Stomach (tissue), 9 donors: Measurements from ENCODE around the gene NUDT1. TPM values are rescaled to one million over a fixed set of nuclear protein-coding genes. Genes with fewer than 3 reads are reported as not detected.

ENCODE experiments used
- DNase-seq, 2 donors: peaks; one replicate each; pipeline versions ENCODE4 v3.0.0 to v3.0.0-alpha.2; 2013 to 2019
- H3K27ac ChIP-seq, 5 donors: fragments of 200-600 bp in 4 of 5; sonication (generic) in 4 of 5; one replicate each; pipeline ENCODE4 v1.5.1; 2013 to 2019; ENCODE audit warnings: mild to moderate bottlenecking in 1 of 5, moderate library complexity in 1 of 5
- H3K27me3 ChIP-seq, 3 donors: fragments of 200-600 bp; sonication (generic); one replicate each; pipeline ENCODE4 v1.5.1; 2017 to 2019; ENCODE audit warnings: mixed run types in 1 of 3
- H3K36me3 ChIP-seq, 4 donors: fragments of 200-600 bp; sonication (generic); 1 replicate in 3 of 4; 2 replicates in 1 of 4; pipeline ENCODE4 v1.5.1; 2016 to 2019
- H3K4me1 ChIP-seq, 4 donors: fragments of 200-600 bp; sonication (generic); one replicate each; pipeline ENCODE4 v1.5.1; 2016 to 2019
- H3K4me3 ChIP-seq, 4 donors: fragments of 200-600 bp; sonication (generic) in 3 of 4; one replicate each; pipeline ENCODE4 v1.5.1; 2016 to 2019; ENCODE audit warnings: mild to moderate bottlenecking in 1 of 4
- H3K9me3 ChIP-seq, 4 donors: fragments of 200-600 bp; sonication (generic); one replicate each; pipeline ENCODE4 v1.5.1; 2016 to 2019
- EP300 ChIP-seq: sonication (generic); formaldehyde crosslinking; IDR thresholded peaks from one replicate; pipeline ENCODE4 v1.6.1; 2017; ENCODE audit warnings: antibody characterized with exemption
- POLR2A ChIP-seq, 4 donors: fragments of 450-650 bp; IDR thresholded peaks; one replicate each; pipeline ENCODE4 v1.6.1; 2016; ENCODE audit warnings: antibody characterized with exemption in 4 of 4, control low read depth in 2 of 4, mild to moderate bottlenecking in 1 of 4, moderate library complexity in 1 of 4
- POLR2AphosphoS5 ChIP-seq, 3 donors: sonication (generic); formaldehyde crosslinking; IDR thresholded peaks; one replicate each; pipeline ENCODE4 v1.6.1; 2016; ENCODE audit warnings: antibody characterized with exemption in 3 of 3
- WGBS, 5 donors: extraction: QIAGEN DNeasy Blood & Tissue Kit in 3 of 5; methylation state at CpG; one replicate each; pipeline versions ENCODE4 v1.1.5 to v1.1.7; 2013 to 2018; 5-methylcytosine and 5-hydroxymethylcytosine counted together
- intact Hi-C: fragments of 100-400 bp; cut with DNase I; formaldehyde crosslinking; loops from one replicate; pipeline ENCODE4 v1.15.1; 2023; ENCODE audit warnings: low total_unique reads
- polyA plus RNA-seq, 3 donors: library from polyadenylated mRNA; stranded (reverse); fragments of 200-250 nt; gene quantifications; one replicate each; pipeline ENCODE4 v1.2.3, GENCODE V29; 2013
- total RNA-seq, 5 donors: library from RNA; depleted of rRNA; stranded (reverse); fragments of >200 nt; gene quantifications; one replicate each; pipeline versions ENCODE4 v1.1.0 to v1.2.3, GENCODE V29; 2014 to 2016
- TF ChIP-seq, protein P1 (sequence below), 7 experiments: fragments of 450-650 bp in 4 of 7; fragments of 200-600 bp in 3 of 7; sonication (generic) in 3 of 7; IDR thresholded peaks; one replicate each; pipeline ENCODE4 v1.5.1; 2016 to 2019; ENCODE audit warnings: antibody characterized with exemption in 7 of 7, control low read depth in 2 of 7, mild to moderate bottlenecking in 1 of 7
- donor health status: healthy with polysubstance abuse.
- donor health status: Bipolar disorder and iron deficiency.
- donor health status: healthy.

Gene NUDT1
- total and polyA plus RNA-seq, 8 donors: 4.6 to 37.1 (median 12.0) TPM; not detected in 2

DNA sequence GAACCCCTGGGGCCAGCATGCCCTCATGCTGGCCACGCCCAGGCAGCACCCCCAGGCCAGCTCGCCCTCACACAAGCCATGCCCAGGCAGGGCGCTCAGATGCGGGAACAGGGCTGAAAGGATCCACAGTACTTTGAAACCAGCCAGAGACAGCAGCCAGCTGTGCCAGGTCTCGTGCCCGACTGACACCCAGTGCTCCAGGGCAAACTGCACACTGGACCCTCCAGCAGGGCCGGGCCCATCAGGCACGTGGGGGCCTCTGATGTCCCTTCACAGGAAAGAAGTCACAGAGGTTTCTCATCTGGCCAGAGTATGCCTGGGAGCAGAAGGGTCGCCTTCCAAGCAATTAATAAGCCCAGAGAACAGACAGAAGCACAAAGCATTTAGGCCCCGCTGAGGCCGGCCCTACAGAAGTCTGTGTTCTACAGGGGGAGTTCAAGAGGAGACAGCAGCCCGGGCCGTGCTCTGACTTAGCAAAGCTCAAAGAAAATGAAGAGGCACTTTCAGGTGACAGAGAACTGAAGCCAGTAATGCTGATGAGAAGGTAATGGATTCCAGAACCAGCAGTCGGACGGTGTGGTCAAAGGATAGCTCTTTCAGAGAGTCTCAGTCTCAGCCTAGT lies 30.7 kb upstream of the NUDT1 start:
- Histone ChIP-seq H3K27me3 (no peaks in the 10 kb centered on the region), H3K36me3 (peaks cover 30 to 87% (median 86%) of the 10 kb centered on the region in 4 donors)
- DNase-seq: no peak

DNA sequence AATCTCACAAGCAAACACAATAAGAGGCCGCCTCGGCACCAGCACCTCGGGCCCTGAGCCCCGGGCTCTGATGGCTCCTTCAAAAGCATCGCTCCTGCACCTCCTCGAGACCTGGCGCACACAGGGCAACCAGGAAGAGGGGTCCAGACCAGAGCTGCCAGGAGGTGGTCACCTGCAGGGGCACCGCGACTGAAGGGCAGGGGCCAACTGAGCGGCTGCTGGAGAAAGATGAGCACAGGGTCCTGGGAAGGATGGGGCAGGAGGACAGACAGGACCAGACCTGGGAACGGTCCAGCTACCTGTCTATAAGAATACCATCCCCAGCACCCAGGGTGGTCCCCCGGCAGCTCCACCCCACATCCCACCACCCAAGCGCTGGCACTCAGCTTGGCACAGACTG lies 30.1 kb upstream of the NUDT1 start:
- DNase-seq: no peak
- Histone ChIP-seq H3K9me3 (no peaks in the 10 kb centered on the region), H3K4me1 (peaks cover 0 to 8% (median 3%) of the 10 kb centered on the region in 4 donors), H3K27ac (no peak overlapping the region), H3K36me3 (peaks cover 30 to 93% (median 90%) of the 10 kb centered on the region in 4 donors), H3K4me3 (no peak overlapping the region), H3K27me3 (no peaks in the 10 kb centered on the region)
- 93 to 99% (median 95%) methylated on average over 6 to 13 of the region's 13 CpGs for WGBS, 5 donors
- intact Hi-C loops: loop anchor here (10.0 kb wide), 1 partner anchor 627 kb away; no protein-coding TSS in a partner anchor
- TF ChIP-seq, protein P1, sequence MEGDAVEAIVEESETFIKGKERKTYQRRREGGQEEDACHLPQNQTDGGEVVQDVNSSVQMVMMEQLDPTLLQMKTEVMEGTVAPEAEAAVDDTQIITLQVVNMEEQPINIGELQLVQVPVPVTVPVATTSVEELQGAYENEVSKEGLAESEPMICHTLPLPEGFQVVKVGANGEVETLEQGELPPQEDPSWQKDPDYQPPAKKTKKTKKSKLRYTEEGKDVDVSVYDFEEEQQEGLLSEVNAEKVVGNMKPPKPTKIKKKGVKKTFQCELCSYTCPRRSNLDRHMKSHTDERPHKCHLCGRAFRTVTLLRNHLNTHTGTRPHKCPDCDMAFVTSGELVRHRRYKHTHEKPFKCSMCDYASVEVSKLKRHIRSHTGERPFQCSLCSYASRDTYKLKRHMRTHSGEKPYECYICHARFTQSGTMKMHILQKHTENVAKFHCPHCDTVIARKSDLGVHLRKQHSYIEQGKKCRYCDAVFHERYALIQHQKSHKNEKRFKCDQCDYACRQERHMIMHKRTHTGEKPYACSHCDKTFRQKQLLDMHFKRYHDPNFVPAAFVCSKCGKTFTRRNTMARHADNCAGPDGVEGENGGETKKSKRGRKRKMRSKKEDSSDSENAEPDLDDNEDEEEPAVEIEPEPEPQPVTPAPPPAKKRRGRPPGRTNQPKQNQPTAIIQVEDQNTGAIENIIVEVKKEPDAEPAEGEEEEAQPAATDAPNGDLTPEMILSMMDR (IDR thresholded peaks at IDR 0.05): no peak
- TF ChIP-seq POLR2A (IDR thresholded peaks at IDR 0.05) (no peak), EP300 (no peak), POLR2AphosphoS5 (IDR thresholded peaks at IDR 0.05) (no peak)

More for the DNA sequence above, 30.7 kb upstream of the NUDT1 start:
- H3K4me3 ChIP-seq: no peak overlapping the region
- H3K4me1 ChIP-seq: peaks cover 0 to 8% (median 3%) of the 10 kb centered on the region in 4 donors
- intact Hi-C loops: loop anchor here (10.0 kb wide), 1 partner anchor 627 kb away; no protein-coding TSS in a partner anchor
- TF ChIP-seq, protein P1 (IDR thresholded peaks at IDR 0.05): no peak
- TF ChIP-seq EP300 (no peak), POLR2AphosphoS5 (IDR thresholded peaks at IDR 0.05) (no peak), POLR2A (IDR thresholded peaks at IDR 0.05) (no peak)
- no peak overlapping the region for H3K27ac ChIP-seq
- WGBS, 5 donors: 79 to 89% (median 88%) methylated on average over 13 to 15 of the region's 15 CpGs
- H3K9me3 ChIP-seq: no peaks in the 10 kb centered on the region

DNA sequence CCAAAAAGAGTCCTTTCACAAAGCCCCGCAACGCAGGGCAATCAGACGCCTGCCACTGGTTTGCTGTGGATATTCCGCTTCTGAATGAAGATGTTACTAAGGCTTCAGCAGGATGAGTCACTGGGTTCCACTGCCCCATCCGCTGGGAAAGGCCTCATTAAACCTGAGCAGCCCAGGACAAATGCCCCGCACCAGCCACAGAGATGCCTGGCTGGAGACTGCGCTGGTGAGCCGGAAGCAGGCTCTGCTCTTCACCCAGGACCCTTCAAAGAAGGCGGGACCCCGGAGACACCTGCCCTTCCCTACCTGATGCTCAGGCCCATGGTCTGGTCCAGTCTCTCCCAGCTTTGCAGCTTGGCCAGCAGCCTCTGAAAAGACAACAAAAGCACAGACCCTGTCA lies 29.1 kb upstream of the NUDT1 start:
- Histone ChIP-seq H3K27ac (no peak overlapping the region), H3K36me3 (peaks cover 40 to 94% (median 91%) of the 10 kb centered on the region in 4 donors), H3K4me3 (no peak overlapping the region), H3K9me3 (no peaks in the 10 kb centered on the region), H3K27me3 (no peaks in the 10 kb centered on the region), H3K4me1 (peaks cover 0 to 8% (median 3%) of the 10 kb centered on the region in 4 donors)
- TF ChIP-seq POLR2A (IDR thresholded peaks at IDR 0.05) (no peak), POLR2AphosphoS5 (IDR thresholded peaks at IDR 0.05) (no peak), EP300 (no peak)
- TF ChIP-seq, protein P1 (IDR thresholded peaks at IDR 0.05): peak in 1 of 7 experiments; percentile 7
- WGBS, 5 donors: 96 to 99% (median 97%) methylated on average over 10 of the region's 10 CpGs
- intact Hi-C loops: loop anchor here (10.0 kb wide), 1 partner anchor 628 kb away; no protein-coding TSS in a partner anchor
- DNase-seq: no peak

DNA sequence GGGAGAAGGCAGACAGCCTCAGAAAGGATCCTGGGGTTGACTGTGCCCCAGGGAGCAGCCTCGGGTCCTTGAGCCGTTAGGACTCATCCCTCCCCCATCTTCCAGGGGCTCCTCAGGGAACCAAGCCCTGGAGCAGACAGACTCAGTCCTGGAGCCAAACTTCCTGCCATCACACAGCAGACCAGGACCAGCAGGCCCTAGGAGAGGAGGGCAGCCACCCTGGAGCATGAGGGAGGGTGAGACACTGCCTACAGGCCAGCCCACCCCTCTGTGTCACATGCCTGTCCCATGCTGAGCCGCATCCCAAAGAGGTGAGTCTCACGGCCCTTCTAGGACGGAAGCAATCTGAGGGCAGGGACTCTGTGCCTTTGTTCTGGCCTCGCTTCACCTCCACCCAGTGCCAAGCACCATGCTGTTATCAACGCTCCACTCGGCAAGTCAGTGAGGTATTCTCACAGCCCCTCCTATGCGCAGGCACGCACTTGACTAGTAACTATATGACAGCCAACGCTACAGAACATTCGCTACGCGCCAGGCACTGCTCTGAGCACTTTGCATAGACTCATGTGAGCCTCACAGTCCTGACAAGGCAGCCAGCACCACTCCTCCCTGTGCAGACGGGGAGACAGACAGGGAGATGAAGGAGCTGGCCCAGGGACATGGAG lies 28.3 kb upstream of the NUDT1 start:
- intact Hi-C loops: loop anchor here (10.0 kb wide), 1 partner anchor 629 kb away; no protein-coding TSS in a partner anchor
- Histone ChIP-seq H3K9me3 (no peaks in the 10 kb centered on the region), H3K27ac (no peak overlapping the region), H3K4me3 (no peak overlapping the region), H3K36me3 (peaks cover 43 to 94% (median 91%) of the 10 kb centered on the region in 4 donors), H3K27me3 (no peaks in the 10 kb centered on the region), H3K4me1 (peaks cover 0 to 8% (median 3%) of the 10 kb centered on the region in 4 donors)
- 94 to 97% (median 95%) methylated on average over 12 to 15 of the region's 15 CpGs for WGBS, 5 donors
- TF ChIP-seq, protein P1 (IDR thresholded peaks at IDR 0.05): no peak
- no peak for TF ChIP-seq POLR2AphosphoS5 (IDR thresholded peaks at IDR 0.05)
- no peak for TF ChIP-seq EP300
- no peak for TF ChIP-seq POLR2A (IDR thresholded peaks at IDR 0.05)
- DNase-seq: no peak
